Hepatocyte (in vitro differentiated cells): ENCODE data around the gene UBE3C. TPM values are rescaled to one million over a fixed set of nuclear protein-coding genes. Genes with fewer than 3 reads are reported as not detected.

Experiments
- DNase-seq: peaks from one replicate; pipeline ENCODE4 v3.0.0-alpha.2; 2016; ENCODE audit warnings: low spot score
- H2AFZ ChIP-seq: fragments of 200-600 bp; sonication (generic); 2 replicates; pipeline ENCODE4 v1.6.0; 2016; ENCODE audit warnings: antibody characterized with exemption, mild to moderate bottlenecking
- H3K27ac ChIP-seq: fragments of 200-600 bp; sonication (generic); 2 replicates; pipeline ENCODE4 v1.5.1; 2016; ENCODE audit warnings: mild to moderate bottlenecking
- H3K27me3 ChIP-seq: fragments of 200-600 bp; sonication (generic); 2 replicates; pipeline ENCODE4 v1.6.1; 2016
- H3K36me3 ChIP-seq: fragments of 200-600 bp; sonication (generic); replicated peaks from 2 replicates; pipeline ENCODE4 v1.5.1; 2016; ENCODE audit warnings: low read depth; ENCODE audit not compliant: insufficient read depth
- H3K4me1 ChIP-seq: fragments of 200-600 bp; sonication (generic); 2 replicates; pipeline ENCODE4 v1.5.1; 2016; ENCODE audit warnings: mild to moderate bottlenecking, moderate library complexity; ENCODE audit not compliant: insufficient read depth
- H3K4me2 ChIP-seq: fragments of 200-600 bp; sonication (generic); 2 replicates; pipeline ENCODE4 v1.6.0; 2016
- H3K4me3 ChIP-seq: fragments of 200-600 bp; sonication (generic); 2 replicates; pipeline ENCODE4 v1.5.1; 2016; ENCODE audit warnings: mild to moderate bottlenecking
- H3K79me2 ChIP-seq: fragments of 200-600 bp; sonication (generic); 2 replicates; pipeline ENCODE4 v1.6.0; 2017; ENCODE audit warnings: mild to moderate bottlenecking
- H3K9me2 ChIP-seq: fragments of 200-600 bp; sonication (generic); replicated peaks from 2 replicates; pipeline ENCODE4 v1.6.0; 2017; ENCODE audit warnings: mild to moderate bottlenecking; ENCODE audit not compliant: insufficient read depth
- H3K9me3 ChIP-seq: fragments of 200-600 bp; sonication (generic); 2 replicates; pipeline ENCODE4 v1.5.1; 2016; ENCODE audit warnings: low read depth, mild to moderate bottlenecking
- H4K20me1 ChIP-seq: fragments of 200-600 bp; sonication (generic); 2 replicates; pipeline ENCODE4 v1.6.0; 2016; ENCODE audit warnings: mild to moderate bottlenecking; ENCODE audit not compliant: insufficient read depth, poor library complexity, severe bottlenecking
- EZH2 ChIP-seq: fragments of 200-600 bp; sonication (generic); IDR thresholded peaks from 2 replicates; pipeline ENCODE4 v1.6.1; 2016; ENCODE audit warnings: antibody characterized with exemption, mild to moderate bottlenecking, borderline replicate concordance
- EZH2phosphoT487 ChIP-seq: fragments of 200-600 bp; sonication (generic); IDR thresholded peaks from one replicate; pipeline ENCODE4 v1.6.1; 2018; ENCODE audit warnings: antibody characterized with exemption, mild to moderate bottlenecking, low read depth, moderate library complexity; ENCODE audit not compliant: unreplicated experiment, severe bottlenecking
- WGBS: methylation state at CpG from one replicate; pipeline ENCODE4 v1.1.6; 2016; ENCODE audit warnings: low lambda C conversion rate; ENCODE audit errors: missing lambda C conversion rate; 5-methylcytosine and 5-hydroxymethylcytosine counted together
- polyA plus RNA-seq: library from polyadenylated mRNA; unstranded; fragments of >200 nt; fragmentation: Nextera tagmentation; extraction: Ambion mirVana; gene quantifications from 2 replicates; pipeline ENCODE4 v1.2.1, GENCODE V29; 2016
- total RNA-seq: library from RNA; depleted of rRNA; stranded (reverse); fragments of >200 nt; gene quantifications from 2 replicates; pipeline ENCODE4 v1.2.3, GENCODE V29; 2014
- TF ChIP-seq, protein P1 (sequence below): fragments of 200-600 bp; sonication (generic); IDR thresholded peaks from 2 replicates; pipeline ENCODE4 v1.5.1; 2016; ENCODE audit warnings: antibody characterized with exemption, mild to moderate bottlenecking; ENCODE audit not compliant: poor library complexity

UBE3C gene
- total RNA-seq (66.3 and 72.6 TPM in 2 replicates), polyA plus RNA-seq (19.4 and 24.6 TPM in 2 replicates)

- no peaks in the 10 kb centered on the region for H3K27me3 ChIP-seq
- WGBS, result 4% methylated on average over 28 of the region's 80 CpGs
- H2AFZ ChIP-seq, result peak within 1 kb of the TSS; percentile 69
- no peaks in the 10 kb centered on the region for H3K9me3 ChIP-seq
- H3K4me1 ChIP-seq, result peaks cover 24% of the 10 kb centered on the region
- peak within 1 kb of the TSS; percentile 75 for H3K4me3 ChIP-seq
- peak; percentile 96 for DNase-seq
- H4K20me1 ChIP-seq, result peaks cover 44% of the 10 kb centered on the region
- no peak for TF ChIP-seq EZH2phosphoT487
- TF ChIP-seq EZH2, result no peak
- TF ChIP-seq, protein P1, sequence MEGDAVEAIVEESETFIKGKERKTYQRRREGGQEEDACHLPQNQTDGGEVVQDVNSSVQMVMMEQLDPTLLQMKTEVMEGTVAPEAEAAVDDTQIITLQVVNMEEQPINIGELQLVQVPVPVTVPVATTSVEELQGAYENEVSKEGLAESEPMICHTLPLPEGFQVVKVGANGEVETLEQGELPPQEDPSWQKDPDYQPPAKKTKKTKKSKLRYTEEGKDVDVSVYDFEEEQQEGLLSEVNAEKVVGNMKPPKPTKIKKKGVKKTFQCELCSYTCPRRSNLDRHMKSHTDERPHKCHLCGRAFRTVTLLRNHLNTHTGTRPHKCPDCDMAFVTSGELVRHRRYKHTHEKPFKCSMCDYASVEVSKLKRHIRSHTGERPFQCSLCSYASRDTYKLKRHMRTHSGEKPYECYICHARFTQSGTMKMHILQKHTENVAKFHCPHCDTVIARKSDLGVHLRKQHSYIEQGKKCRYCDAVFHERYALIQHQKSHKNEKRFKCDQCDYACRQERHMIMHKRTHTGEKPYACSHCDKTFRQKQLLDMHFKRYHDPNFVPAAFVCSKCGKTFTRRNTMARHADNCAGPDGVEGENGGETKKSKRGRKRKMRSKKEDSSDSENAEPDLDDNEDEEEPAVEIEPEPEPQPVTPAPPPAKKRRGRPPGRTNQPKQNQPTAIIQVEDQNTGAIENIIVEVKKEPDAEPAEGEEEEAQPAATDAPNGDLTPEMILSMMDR, result no peak
- H3K4me2 ChIP-seq, result peak within 1 kb of the TSS; percentile 98
- peak within 1 kb of the TSS; percentile 96 for H3K27ac ChIP-seq
- no peaks in the 10 kb centered on the region for H3K36me3 ChIP-seq
- H3K9me2 ChIP-seq, result no peaks in the 10 kb centered on the region
- H3K79me2 ChIP-seq, result peaks cover 44% of the 10 kb centered on the region
These were observed at the start of gene UBE3C for GRCh38 chr7:157138424-157139110. Gene UBE3C, plus strand, starts transcription at chr7:157138926. Its CDS starts 347 bp downstream, at chr7:157139273.

DNA sequence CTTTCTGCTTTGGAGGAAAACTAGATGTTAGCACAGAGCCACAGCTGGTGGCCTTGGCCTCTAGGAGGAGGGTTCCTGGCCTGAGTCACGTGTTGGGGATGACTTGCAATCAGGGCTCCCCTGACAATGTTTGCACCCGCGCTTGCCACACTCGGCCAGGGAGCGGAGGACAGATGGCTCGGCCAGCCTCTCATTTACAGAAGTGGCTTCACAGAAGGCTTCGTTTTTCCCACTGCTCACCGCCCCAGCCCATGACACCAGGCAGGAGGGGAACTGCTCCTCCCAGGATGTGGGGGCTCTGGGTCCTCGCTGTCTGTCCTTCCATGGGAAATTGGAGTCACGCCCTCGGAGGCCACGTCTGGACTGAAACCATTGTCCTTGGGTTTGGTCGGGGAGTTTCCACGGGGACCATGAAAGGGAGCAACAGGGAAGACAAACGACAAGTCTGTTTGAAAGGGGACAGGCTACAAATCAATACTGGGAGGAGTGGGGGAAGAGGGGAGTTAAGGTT is 49.6 kb upstream of the UBE3C start:
- H3K9me3 ChIP-seq, result no peaks in the 10 kb centered on the region
- TF ChIP-seq, protein P1, result no peak
- TF ChIP-seq EZH2phosphoT487 (no peak), EZH2 (no peak)
- no peaks in the 10 kb centered on the region for H3K27me3 ChIP-seq
- H2AFZ ChIP-seq, result no peak overlapping the region
- no peak overlapping the region for H3K4me2 ChIP-seq
- no peaks in the 10 kb centered on the region for H3K4me1 ChIP-seq
- no peak overlapping the region for H3K27ac ChIP-seq
- H3K9me2 ChIP-seq, result no peaks in the 10 kb centered on the region
- DNase-seq, result no peak
- 78% methylated on average over 15 of the region's 15 CpGs for WGBS
- no peaks in the 10 kb centered on the region for H3K79me2 ChIP-seq
- H4K20me1 ChIP-seq, result no peaks in the 10 kb centered on the region
- no peaks in the 10 kb centered on the region for H3K36me3 ChIP-seq
- no peak overlapping the region for H3K4me3 ChIP-seq

- 94% methylated on average over 25 of the region's 25 CpGs for WGBS
- H3K27me3 ChIP-seq, result no peaks in the 10 kb centered on the region
- DNase-seq, result no peak
- H3K4me2 ChIP-seq, result no peak overlapping the region
- no peaks in the 10 kb centered on the region for H3K9me2 ChIP-seq
- TF ChIP-seq EZH2phosphoT487 (no peak), EZH2 (no peak)
- TF ChIP-seq, protein P1, result no peak
- no peak overlapping the region for H3K4me3 ChIP-seq
- no peaks in the 10 kb centered on the region for H3K36me3 ChIP-seq
- no peaks in the 10 kb centered on the region for H3K79me2 ChIP-seq
- H4K20me1 ChIP-seq, result no peaks in the 10 kb centered on the region
- no peak overlapping the region for H2AFZ ChIP-seq
- H3K9me3 ChIP-seq, result no peaks in the 10 kb centered on the region
- no peak overlapping the region for H3K27ac ChIP-seq
- no peaks in the 10 kb centered on the region for H3K4me1 ChIP-seq
These were observed 48.1 kb upstream of the UBE3C start for GRCh38 chr7:157090485-157091165.
